Muscle layer of duodenum (tissue), 2 donors: ENCODE results near the gene BEND7.
A peak's percentile ranks its signal among the peaks of the same experiment; 100 is the strongest.

Experiments used
- H3K27ac ChIP-seq: one replicate; pipeline ENCODE4 v1.7.0; 2013; ENCODE audit warnings: mild to moderate bottlenecking, low read length
- H3K27me3 ChIP-seq: one replicate; pipeline ENCODE4 v1.7.0; 2013; ENCODE audit warnings: low read depth, mild to moderate bottlenecking, control low read depth, low read length
- H3K36me3 ChIP-seq, 2 donors: one replicate each; pipeline ENCODE4 v1.7.0; 2013; ENCODE audit warnings: low read length in 2 of 2, control low read depth in 1 of 2, mild to moderate bottlenecking in 1 of 2; ENCODE audit not compliant: insufficient read depth in 2 of 2, control insufficient read depth in 1 of 2
- H3K4me1 ChIP-seq, 2 donors: one replicate each; pipeline ENCODE4 v1.7.0; 2013; ENCODE audit warnings: low read length in 2 of 2, mild to moderate bottlenecking in 2 of 2, control low read depth in 1 of 2, moderate library complexity in 1 of 2; ENCODE audit not compliant: insufficient read depth in 2 of 2, control insufficient read depth in 1 of 2
- H3K4me3 ChIP-seq, 2 donors: one replicate each; pipeline ENCODE4 v1.7.0; 2013; ENCODE audit warnings: low read length in 2 of 2, low read depth in 1 of 2, mild to moderate bottlenecking in 1 of 2
- H3K9me3 ChIP-seq, 2 donors: one replicate each; pipeline ENCODE4 v1.7.0; 2013; ENCODE audit warnings: low read length in 2 of 2, control low read depth in 1 of 2, mild to moderate bottlenecking in 1 of 2; ENCODE audit not compliant: control insufficient read depth in 1 of 2
- donor health status: healthy.

Gene BEND7

DNA sequence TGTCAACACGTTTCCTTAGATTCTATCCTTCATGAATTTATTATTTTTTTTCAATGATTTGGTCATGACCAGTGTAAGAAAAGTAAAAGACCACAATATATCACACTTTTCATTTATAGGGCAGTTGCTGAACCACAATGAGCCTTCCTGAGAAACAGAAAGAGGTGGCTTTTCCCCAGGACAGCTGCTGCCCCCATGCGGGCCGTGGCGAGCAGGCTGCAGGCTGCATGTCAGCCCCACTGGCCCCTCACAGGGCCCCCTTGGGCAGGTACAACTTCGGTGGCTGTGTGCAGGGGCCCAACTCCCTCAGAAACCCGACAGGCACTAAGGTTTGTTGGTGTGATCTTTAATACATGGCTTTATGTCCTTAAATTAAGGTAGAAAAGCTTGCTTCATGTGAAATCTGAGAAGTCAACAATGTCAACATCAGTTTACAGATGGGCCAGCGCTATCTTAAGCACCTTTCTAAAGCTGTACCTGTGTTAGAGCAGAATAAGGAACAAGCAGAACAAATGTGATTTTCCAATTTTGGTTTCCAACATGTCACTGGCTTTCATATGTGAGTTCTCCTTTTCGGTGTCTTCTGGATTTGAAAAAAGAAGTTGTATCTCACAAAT lies 10.6 kb downstream of the BEND7 start:
- no peaks in the 10 kb centered on the region for H3K36me3 ChIP-seq
- no peaks in the 10 kb centered on the region for H3K27me3 ChIP-seq
- no peaks in the 10 kb centered on the region for H3K9me3 ChIP-seq
- H3K4me3 ChIP-seq = no peak overlapping the region
- H3K27ac ChIP-seq = no peak overlapping the region
- H3K4me1 ChIP-seq = peaks cover 0 to 10% of the 10 kb centered on the region in 2 donors

DNA sequence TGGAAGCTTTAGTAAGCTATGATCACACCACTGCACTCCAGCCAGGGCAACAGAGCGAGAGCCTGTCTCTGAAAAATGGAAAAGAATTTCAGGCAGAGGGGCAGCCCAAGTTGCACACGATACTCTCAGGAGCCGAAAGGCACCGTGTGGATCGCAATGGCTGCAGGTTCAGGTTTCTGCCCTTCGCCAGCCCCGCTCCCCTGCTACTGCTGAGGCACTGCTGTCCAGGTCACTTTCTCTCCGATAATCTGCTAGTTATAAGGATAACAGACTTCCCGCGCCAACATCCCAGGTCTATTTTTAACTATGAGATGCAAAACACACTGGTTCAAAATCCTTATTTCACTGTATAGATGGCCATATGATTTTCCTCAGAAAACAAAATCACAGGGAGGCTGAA lies 11.1 kb downstream of the BEND7 start:
- no peaks in the 10 kb centered on the region for H3K27me3 ChIP-seq
- H3K4me3 ChIP-seq = no peak overlapping the region
- no peaks in the 10 kb centered on the region for H3K9me3 ChIP-seq
- peaks cover 0 to 10% of the 10 kb centered on the region in 2 donors for H3K4me1 ChIP-seq
- no peak overlapping the region for H3K27ac ChIP-seq
- no peaks in the 10 kb centered on the region for H3K36me3 ChIP-seq

DNA sequence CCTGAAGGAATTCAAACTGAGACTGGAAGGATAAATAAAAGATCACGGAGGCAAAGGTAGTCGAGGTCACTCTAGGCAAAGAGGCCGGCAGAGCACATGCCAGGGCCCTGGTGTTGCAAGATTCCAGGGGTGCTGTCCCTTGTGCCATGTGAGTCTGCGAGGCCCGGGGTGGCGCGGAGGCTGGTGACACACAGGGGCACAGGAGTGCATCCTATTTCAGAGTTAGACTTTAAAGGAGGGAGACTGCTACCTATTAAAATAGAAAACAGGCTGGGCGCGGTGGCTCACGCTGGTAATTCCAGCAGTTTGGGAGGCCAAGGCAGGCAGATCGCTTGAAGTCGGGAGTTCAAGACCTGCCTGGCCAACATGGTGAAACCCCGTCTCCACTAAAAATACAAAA lies 12.6 kb downstream of the BEND7 start:
- H3K4me3 ChIP-seq = no peak overlapping the region
- peaks cover 0 to 10% of the 10 kb centered on the region in 2 donors for H3K4me1 ChIP-seq
- no peaks in the 10 kb centered on the region for H3K36me3 ChIP-seq
- H3K27me3 ChIP-seq = no peaks in the 10 kb centered on the region
- no peak overlapping the region for H3K27ac ChIP-seq
- no peaks in the 10 kb centered on the region for H3K9me3 ChIP-seq

DNA sequence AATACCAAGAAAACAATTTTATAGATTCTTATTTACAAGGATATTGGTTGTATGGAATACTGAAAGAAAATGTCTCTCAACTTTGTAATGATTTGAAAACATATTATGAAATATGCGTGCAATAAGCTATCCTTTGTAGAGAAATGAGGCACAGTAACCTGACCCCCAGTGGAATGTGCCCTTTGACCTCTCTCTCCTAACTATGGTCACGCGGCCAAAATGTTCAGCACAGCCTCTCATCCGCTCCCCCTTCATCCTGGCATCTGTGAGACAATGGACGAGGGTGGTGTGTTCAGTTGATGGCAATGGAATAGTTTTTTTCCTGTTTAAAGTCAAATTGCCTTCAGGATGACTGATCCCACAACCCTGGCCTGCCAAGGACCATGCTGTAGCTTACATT lies 13.3 kb downstream of the BEND7 start:
- Histone ChIP-seq H3K27ac (no peak overlapping the region), H3K27me3 (no peaks in the 10 kb centered on the region), H3K4me1 (peaks cover 0 to 10% of the 10 kb centered on the region in 2 donors), H3K9me3 (no peaks in the 10 kb centered on the region), H3K4me3 (no peak overlapping the region), H3K36me3 (no peaks in the 10 kb centered on the region)

DNA sequence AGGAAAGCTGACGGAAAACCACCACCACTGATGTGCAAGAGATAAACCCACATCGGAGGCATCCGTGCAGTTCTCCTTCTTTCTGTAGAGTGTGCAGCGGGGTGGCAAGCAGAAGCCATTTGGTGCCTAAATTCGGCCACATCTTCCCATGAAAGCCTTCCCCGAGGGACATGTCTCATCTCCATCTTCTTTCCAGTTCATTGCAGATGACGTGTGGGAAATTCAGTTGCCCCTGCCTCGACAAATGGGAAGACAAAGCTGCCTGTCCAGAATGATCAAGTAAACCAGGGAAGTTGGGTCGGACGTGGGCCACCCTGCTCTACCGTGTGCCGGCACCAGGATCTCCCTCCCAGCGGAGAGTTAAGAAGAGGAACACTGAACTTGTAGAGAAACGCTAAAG lies 14.5 kb downstream of the BEND7 start:
- Histone ChIP-seq H3K27me3 (no peaks in the 10 kb centered on the region), H3K4me3 (no peak overlapping the region), H3K4me1 (peaks cover 0 to 10% of the 10 kb centered on the region in 2 donors), H3K27ac (no peak overlapping the region), H3K36me3 (no peaks in the 10 kb centered on the region), H3K9me3 (no peaks in the 10 kb centered on the region)

DNA sequence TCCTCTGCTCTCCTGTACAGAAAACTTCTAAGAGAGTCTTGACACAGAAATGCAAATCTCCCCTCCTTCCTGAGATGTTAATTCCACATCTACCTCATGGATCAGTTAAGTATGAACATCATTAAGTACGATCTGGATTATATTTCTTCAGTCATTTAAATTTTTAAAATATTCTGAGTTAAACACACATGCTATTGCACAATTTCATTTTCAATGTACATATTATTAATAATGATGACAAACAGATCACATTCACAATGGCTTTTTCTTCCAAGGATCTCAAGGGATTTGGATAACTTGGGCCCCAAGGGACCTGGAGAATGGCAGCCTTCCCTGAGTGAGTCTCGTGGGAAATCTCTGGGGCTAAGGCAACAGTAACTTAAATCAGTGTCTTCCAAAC lies 16.2 kb downstream of the BEND7 start:
- no peaks in the 10 kb centered on the region for H3K4me1 ChIP-seq
- H3K27ac ChIP-seq = no peak overlapping the region
- H3K27me3 ChIP-seq = no peaks in the 10 kb centered on the region
- no peaks in the 10 kb centered on the region for H3K36me3 ChIP-seq
- no peaks in the 10 kb centered on the region for H3K9me3 ChIP-seq
- no peak overlapping the region for H3K4me3 ChIP-seq

DNA sequence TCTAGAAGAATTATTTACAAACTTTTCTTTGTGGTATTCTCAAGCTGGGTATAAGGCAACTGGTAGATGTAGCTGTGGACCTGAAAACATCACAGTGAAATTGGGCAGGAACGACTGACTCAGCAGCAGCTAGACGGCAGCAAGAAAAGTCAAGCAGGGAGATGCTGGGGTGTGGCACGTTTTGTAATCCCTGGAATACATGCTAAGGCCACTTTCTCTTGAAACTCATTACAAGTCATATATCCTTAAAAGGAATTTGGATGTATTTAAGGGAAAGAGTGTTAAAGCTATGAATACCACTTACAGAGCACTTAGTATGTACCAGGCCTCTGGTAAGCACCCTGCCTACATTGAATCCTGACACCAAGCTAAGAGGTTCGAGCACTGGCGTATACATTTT lies 17.4 kb downstream of the BEND7 start:
- H3K4me3 ChIP-seq = no peak overlapping the region
- H3K36me3 ChIP-seq = no peaks in the 10 kb centered on the region
- no peaks in the 10 kb centered on the region for H3K9me3 ChIP-seq
- no peaks in the 10 kb centered on the region for H3K27me3 ChIP-seq
- no peaks in the 10 kb centered on the region for H3K4me1 ChIP-seq
- no peak overlapping the region for H3K27ac ChIP-seq

DNA sequence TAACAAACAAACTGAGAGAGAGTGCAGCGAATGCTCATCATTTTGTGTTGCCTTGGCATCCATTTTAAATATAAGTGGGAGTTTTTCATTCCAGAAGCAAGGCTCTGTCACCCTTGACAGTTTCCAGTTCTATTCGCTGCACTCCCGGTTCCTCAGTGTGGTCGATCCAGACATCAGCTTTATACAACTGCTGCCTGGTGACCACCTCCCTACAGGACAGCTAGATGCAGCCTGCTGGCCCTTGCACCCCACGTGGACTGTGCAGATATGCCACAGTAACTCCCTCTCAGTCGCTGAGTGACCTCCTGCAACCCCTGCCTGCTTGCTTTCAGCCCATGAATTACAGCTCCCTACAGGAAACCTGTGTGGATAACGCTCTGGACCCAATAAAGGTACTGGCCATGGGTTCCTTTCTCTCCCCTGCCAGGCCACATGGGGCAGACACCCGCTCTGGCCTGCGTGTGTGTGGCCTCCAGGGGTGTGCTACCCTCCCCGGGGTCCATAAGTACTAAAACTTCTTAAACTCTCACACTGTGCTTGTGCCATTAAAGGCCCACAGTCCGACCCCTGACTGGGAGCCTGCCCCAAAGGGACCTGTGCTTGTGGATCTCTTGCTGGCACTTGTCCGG lies 23.6 kb downstream of the BEND7 start:
- peaks cover 0 to 4% of the 10 kb centered on the region in 2 donors for H3K36me3 ChIP-seq
- peaks cover 0 to 6% of the 10 kb centered on the region in 2 donors for H3K4me1 ChIP-seq
- no peaks in the 10 kb centered on the region for H3K9me3 ChIP-seq
- peak overlapping the region in 1 of 2 donors; percentile 6 for H3K4me3 ChIP-seq
- no peak overlapping the region for H3K27ac ChIP-seq
- H3K27me3 ChIP-seq = no peaks in the 10 kb centered on the region

DNA sequence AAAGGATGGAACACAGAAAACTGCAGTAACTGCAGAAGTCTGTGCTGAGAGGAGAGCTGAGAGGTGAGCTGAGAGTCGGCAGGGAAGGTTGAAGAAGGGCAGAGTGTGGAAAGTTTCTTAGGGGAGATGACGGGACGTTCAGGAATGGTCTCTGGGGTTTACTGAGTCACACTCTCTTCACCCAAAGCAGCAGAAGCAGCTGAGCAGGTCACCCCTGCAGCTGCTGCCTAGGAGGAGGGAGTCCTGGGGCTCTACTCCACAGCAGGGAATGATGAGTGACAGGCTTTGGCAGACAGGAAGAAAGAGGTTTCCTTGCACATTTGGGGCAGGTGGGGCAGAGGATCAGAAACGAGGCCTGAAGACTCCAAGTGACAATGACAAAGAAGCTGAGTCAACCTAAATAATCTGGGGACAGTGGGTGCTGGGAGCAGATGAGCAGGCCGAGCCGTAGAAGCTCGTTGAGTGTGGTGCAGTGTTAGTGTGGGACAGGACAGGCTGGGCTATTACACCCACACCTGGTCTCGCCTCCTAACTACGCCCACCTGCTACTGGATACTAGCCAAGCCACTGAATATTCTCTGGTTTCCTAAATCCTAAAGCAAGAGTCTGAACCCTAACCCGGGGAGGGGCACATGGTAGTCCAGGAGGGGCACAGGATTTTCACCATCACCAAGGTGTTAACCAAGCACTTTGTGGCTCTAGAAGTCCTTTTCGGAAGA lies 24.9 kb downstream of the BEND7 start:
- peaks cover 0 to 6% of the 10 kb centered on the region in 2 donors for H3K4me1 ChIP-seq
- no peak overlapping the region for H3K27ac ChIP-seq
- H3K4me3 ChIP-seq = no peak overlapping the region
- H3K36me3 ChIP-seq = peaks cover 0 to 11% of the 10 kb centered on the region in 2 donors
- H3K27me3 ChIP-seq = no peaks in the 10 kb centered on the region
- no peaks in the 10 kb centered on the region for H3K9me3 ChIP-seq

DNA sequence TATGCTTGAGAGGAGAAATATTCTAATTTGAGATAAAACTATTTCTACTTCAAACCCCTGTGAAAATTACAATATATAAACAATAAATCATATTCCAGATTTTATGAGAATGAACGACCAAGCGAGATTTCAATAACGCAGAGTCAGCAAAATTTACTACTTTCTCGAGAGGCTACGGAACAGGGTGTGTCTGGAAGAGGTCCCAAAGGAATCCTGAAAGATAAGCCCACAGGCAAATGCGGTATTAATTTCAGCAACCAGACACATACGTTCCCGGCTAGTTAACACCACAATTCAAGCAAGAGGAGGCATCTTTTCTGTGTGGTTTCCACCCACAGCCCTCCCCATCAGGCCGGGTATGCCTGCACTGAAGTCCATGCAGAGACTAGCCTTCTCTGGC lies 26.4 kb downstream of the BEND7 start:
- H3K4me1 ChIP-seq = peaks cover 0 to 6% of the 10 kb centered on the region in 2 donors
- no peak overlapping the region for H3K27ac ChIP-seq
- H3K9me3 ChIP-seq = no peaks in the 10 kb centered on the region
- peaks cover 0 to 11% of the 10 kb centered on the region in 2 donors for H3K36me3 ChIP-seq
- H3K4me3 ChIP-seq = no peak overlapping the region
- no peaks in the 10 kb centered on the region for H3K27me3 ChIP-seq

DNA sequence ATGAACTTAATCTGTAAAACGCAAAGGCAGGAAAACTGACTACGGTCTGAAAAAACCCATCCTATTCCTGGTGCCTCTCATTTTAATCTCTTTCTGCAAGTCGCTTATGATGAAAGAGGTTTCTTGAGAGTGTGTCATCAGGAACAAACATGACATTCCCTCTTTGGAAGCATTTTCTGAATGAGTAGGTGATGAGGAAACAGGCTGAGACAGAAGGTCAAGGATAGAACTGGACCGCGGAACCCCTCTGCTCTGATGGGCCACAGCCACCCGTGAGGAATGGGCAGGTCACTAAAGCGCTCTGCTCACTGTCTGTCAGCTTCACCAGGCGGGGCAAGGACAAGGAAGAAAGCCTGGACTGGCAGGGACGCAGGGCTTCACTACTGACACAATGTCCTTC lies 28.6 kb downstream of the BEND7 start:
- H3K27me3 ChIP-seq = no peaks in the 10 kb centered on the region
- H3K27ac ChIP-seq = no peak overlapping the region
- H3K36me3 ChIP-seq = peaks cover 11 to 25% of the 10 kb centered on the region in 2 donors
- peaks cover 0 to 3% of the 10 kb centered on the region in 2 donors for H3K4me1 ChIP-seq
- H3K4me3 ChIP-seq = no peak overlapping the region
- H3K9me3 ChIP-seq = no peaks in the 10 kb centered on the region
